Measurements from ENCODE around the gene ADGRL3. TPM values are rescaled to one million over a fixed set of nuclear protein-coding genes. Genes with fewer than 3 reads are reported as not detected.

The ADGRL3 gene
- total RNA-seq, 1 donor from 2014 or later, result 31.3 TPM

DNA sequence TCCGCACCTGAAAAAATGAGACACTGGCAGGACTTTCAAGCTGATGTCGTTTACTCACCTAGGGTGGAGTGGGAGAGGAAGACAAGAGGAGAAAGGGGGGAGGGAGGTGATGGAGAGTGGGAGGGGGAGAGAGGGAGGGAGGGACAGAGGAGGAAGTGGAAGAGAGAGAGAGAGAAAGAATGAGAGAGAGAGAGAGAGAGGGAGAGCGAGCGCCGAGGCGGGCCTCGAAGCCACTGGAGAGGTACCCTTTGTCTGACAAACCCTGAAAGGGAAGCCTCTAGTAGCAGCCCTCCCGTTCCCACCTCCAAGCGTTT, 296 bp upstream of the ADGRL3 start:
- Mint-ChIP-seq H3K27ac (ENCODE audit: unreplicated experiment) (peak overlapping the region; percentile 43), H3K36me3 (ENCODE audit: low read depth, unreplicated experiment) (no peaks in the 10 kb centered on the region), H3K4me3 (ENCODE audit: unreplicated experiment) (peak overlapping the region; percentile 99), H3K9me3 (ENCODE audit: unreplicated experiment) (no peaks in the 10 kb centered on the region), H3K4me1 (ENCODE audit: low read depth, unreplicated experiment) (peaks cover 16% of the 10 kb centered on the region), H3K27me3 (ENCODE audit: low read depth, unreplicated experiment) (no peaks in the 10 kb centered on the region)
- peak overlapping the region; percentile 84 for H3K9ac ChIP-seq (ENCODE audit: low read length)
- H4K20me1 ChIP-seq (ENCODE audit: insufficient read depth, low read length), result no peaks in the 10 kb centered on the region
- H3K27me3 ChIP-seq (ENCODE audit: insufficient read depth, low read length), result peaks cover 6% of the 10 kb centered on the region
- H3K4me2 ChIP-seq (ENCODE audit: low read length), result peak overlapping the region; percentile 100
- peaks cover 15% of the 10 kb centered on the region for H3K4me1 ChIP-seq (ENCODE audit: insufficient read depth, low read length)
- H3K27ac ChIP-seq (ENCODE audit: low read depth, low read length), result no peak overlapping the region
- no peaks in the 10 kb centered on the region for H3K36me3 ChIP-seq (ENCODE audit: insufficient read depth, low read length)
- no peak for TF ChIP-seq EZH2 (IDR thresholded peaks at IDR 0.05; ENCODE audit: insufficient read depth, low read length)
- TF ChIP-seq CTCF (IDR thresholded peaks at IDR 0.05; ENCODE audit: insufficient read depth, low read depth, low read length), result no peak
- H3K4me3 ChIP-seq (ENCODE audit: insufficient read depth, low read depth, low read length), result peak overlapping the region; percentile 83
- DNase-seq (ENCODE audit: low read depth) (no peak), FAIRE-seq (no peak)
- peaks cover 6% of the 10 kb centered on the region for H3K79me2 ChIP-seq (ENCODE audit: insufficient read depth, low read length)
- H3K9me3 ChIP-seq (ENCODE audit: insufficient read depth, low read depth, low read length), result no peaks in the 10 kb centered on the region
- H2AFZ ChIP-seq (ENCODE audit: low read depth, low read length), result peak overlapping the region; percentile 92

DNA sequence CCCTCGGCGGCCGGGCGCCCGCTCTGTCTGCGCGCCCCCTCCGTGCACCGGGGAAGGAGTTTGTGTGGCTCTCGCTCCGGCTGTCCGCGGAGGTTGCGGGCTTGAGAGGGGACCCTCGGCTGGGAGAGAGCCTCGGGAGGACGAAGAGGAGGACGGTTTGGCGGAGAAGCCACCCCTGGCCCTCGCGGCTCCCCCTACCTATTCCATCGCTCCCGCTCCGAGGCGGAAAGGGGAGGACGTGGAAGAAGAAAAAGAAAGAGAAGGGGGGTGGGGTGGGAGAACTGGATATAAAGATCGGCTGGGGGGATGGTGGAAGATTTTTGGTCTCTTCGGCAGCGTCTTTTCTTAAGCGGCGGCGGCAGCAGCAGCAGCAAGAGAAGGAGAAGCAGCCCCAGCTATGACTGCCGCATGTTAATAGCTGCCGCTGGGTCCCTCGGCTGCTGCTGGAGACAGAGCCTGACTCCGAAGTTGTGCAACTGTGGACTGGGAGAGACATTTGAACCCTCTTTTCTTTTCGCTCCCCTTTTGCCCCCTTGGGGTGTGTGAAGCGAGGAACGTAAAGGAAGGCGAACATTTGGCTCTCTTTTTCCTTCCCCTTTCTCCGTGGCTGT, 895 bp downstream of the ADGRL3 start:
- H3K4me3 ChIP-seq (ENCODE audit: insufficient read depth, low read depth, low read length), result peak overlapping the region; percentile 83
- Mint-ChIP-seq H3K4me1 (ENCODE audit: low read depth, unreplicated experiment) (peaks cover 22% of the 10 kb centered on the region), H3K27ac (ENCODE audit: unreplicated experiment) (peak overlapping the region; percentile 91), H3K4me3 (ENCODE audit: unreplicated experiment) (peak overlapping the region; percentile 99), H3K36me3 (ENCODE audit: low read depth, unreplicated experiment) (no peaks in the 10 kb centered on the region), H3K27me3 (ENCODE audit: low read depth, unreplicated experiment) (no peaks in the 10 kb centered on the region), H3K9me3 (ENCODE audit: unreplicated experiment) (no peaks in the 10 kb centered on the region)
- peaks cover 15% of the 10 kb centered on the region for H3K4me1 ChIP-seq (ENCODE audit: insufficient read depth, low read length)
- no peaks in the 10 kb centered on the region for H3K9me3 ChIP-seq (ENCODE audit: insufficient read depth, low read depth, low read length)
- peak overlapping the region; percentile 100 for H3K4me2 ChIP-seq (ENCODE audit: low read length)
- peak overlapping the region; percentile 84 for H3K9ac ChIP-seq (ENCODE audit: low read length)
- peaks cover 6% of the 10 kb centered on the region for H3K27me3 ChIP-seq (ENCODE audit: insufficient read depth, low read length)
- no peak overlapping the region for H3K27ac ChIP-seq (ENCODE audit: low read depth, low read length)
- peak overlapping the region; percentile 92 for H2AFZ ChIP-seq (ENCODE audit: low read depth, low read length)
- FAIRE-seq, result no peak
- DNase-seq (ENCODE audit: low read depth), result peak; percentile 22
- H3K79me2 ChIP-seq (ENCODE audit: insufficient read depth, low read length), result peaks cover 6% of the 10 kb centered on the region
- no peaks in the 10 kb centered on the region for H4K20me1 ChIP-seq (ENCODE audit: insufficient read depth, low read length)
- H3K36me3 ChIP-seq (ENCODE audit: insufficient read depth, low read length), result no peaks in the 10 kb centered on the region
- TF ChIP-seq CTCF (IDR thresholded peaks at IDR 0.05; ENCODE audit: insufficient read depth, low read depth, low read length), result no peak

DNA sequence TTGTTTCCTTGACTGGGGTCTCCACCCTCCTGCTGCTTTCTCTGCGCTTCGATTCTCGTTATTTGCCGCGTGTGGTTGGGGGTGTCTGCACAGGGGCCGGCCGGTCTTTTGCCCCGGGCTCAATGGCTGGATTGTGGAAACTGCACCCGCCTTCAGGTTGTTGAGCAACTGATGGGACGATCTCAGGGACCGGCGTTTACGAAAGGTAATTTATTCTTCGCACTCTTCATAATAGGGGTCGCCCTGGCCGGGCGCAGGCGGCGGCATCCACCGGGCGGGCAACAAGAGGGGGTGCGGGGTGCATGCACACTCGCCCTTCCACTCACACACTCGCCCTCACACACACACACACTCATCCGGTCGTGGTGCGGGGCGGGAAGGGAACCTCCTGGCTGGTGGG, 1.4 kb downstream of the ADGRL3 start:
- H3K9me3 Mint-ChIP-seq (ENCODE audit: unreplicated experiment), result no peaks in the 10 kb centered on the region
- peak overlapping the region; percentile 91 for H3K27ac Mint-ChIP-seq (ENCODE audit: unreplicated experiment)

More for the DNA sequence above, 1.4 kb downstream of the ADGRL3 start:
- H3K4me3 Mint-ChIP-seq (ENCODE audit: unreplicated experiment), result peak overlapping the region; percentile 99
- no peaks in the 10 kb centered on the region for H3K27me3 Mint-ChIP-seq (ENCODE audit: low read depth, unreplicated experiment)
- peak overlapping the region; percentile 100 for H3K4me2 ChIP-seq (ENCODE audit: low read length)
- peak overlapping the region; percentile 83 for H3K4me3 ChIP-seq (ENCODE audit: insufficient read depth, low read depth, low read length)
- peaks cover 6% of the 10 kb centered on the region for H3K27me3 ChIP-seq (ENCODE audit: insufficient read depth, low read length)
- H3K4me1 Mint-ChIP-seq (ENCODE audit: low read depth, unreplicated experiment), result peaks cover 22% of the 10 kb centered on the region
- no peaks in the 10 kb centered on the region for H3K36me3 Mint-ChIP-seq (ENCODE audit: low read depth, unreplicated experiment)
- TF ChIP-seq EZH2 (IDR thresholded peaks at IDR 0.05; ENCODE audit: insufficient read depth, low read length) (no peak), CTCF (IDR thresholded peaks at IDR 0.05; ENCODE audit: insufficient read depth, low read depth, low read length) (no peak)
- DNase-seq (ENCODE audit: low read depth) (no peak), FAIRE-seq (no peak)
- H3K9me3 ChIP-seq (ENCODE audit: insufficient read depth, low read depth, low read length), result no peaks in the 10 kb centered on the region
- no peak overlapping the region for H3K27ac ChIP-seq (ENCODE audit: low read depth, low read length)
- peaks cover 15% of the 10 kb centered on the region for H3K4me1 ChIP-seq (ENCODE audit: insufficient read depth, low read length)
- no peaks in the 10 kb centered on the region for H3K36me3 ChIP-seq (ENCODE audit: insufficient read depth, low read length)
- H3K79me2 ChIP-seq (ENCODE audit: insufficient read depth, low read length), result peaks cover 6% of the 10 kb centered on the region
- no peaks in the 10 kb centered on the region for H4K20me1 ChIP-seq (ENCODE audit: insufficient read depth, low read length)
- H2AFZ ChIP-seq (ENCODE audit: low read depth, low read length), result peak overlapping the region; percentile 92
- H3K9ac ChIP-seq (ENCODE audit: low read length), result peak overlapping the region; percentile 84
